Astrocyte of the cerebellum (primary cell): Measurements from ENCODE around the gene POU6F2.

Source experiments
- DNase-seq: peaks from one replicate; pipeline ENCODE4 v3.0.0-alpha.2; 2011; ENCODE audit warnings: low read depth
- H3K4me3 ChIP-seq: 2 replicates; pipeline ENCODE4 v1.5.1; 2011; ENCODE audit warnings: mild to moderate bottlenecking, low read depth, low read length, moderate library complexity
- in situ Hi-C: cut with HindIII; loops from 2 replicates; pipeline ENCODE4 v1.10.0; 2017; ENCODE audit warnings: low sequenced_read_pairs
- TF ChIP-seq, protein P1 (sequence below): IDR thresholded peaks from 2 replicates; pipeline ENCODE4 v1.5.1; 2012; ENCODE audit warnings: low read length, low read depth, moderate library complexity, mild to moderate bottlenecking; ENCODE audit errors: missing control alignments

POU6F2 gene

DNA sequence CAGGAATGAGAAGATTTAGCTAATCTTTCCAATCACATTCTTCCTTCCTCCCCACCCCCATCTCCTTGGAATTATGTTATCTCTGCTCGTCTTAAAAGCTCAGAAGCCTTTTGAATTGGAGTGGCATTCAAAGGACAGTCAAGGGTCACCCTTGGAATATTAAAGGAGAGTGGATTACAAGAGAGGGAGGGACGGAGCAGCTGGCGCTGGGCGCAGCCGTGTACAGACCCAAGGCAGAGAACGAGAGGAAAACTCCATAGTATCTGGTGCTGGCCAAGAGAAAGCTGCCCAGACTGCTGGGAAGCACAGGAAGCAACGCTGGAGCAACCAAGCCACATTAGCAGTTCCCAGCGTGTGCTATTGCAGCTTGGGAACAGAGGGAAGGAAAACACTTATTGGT, 95.7 kb downstream of the POU6F2 start:
- no peak for DNase-seq
- in situ Hi-C loops, result no loop called here
- no peak overlapping the region for H3K4me3 ChIP-seq
- TF ChIP-seq, protein P1, sequence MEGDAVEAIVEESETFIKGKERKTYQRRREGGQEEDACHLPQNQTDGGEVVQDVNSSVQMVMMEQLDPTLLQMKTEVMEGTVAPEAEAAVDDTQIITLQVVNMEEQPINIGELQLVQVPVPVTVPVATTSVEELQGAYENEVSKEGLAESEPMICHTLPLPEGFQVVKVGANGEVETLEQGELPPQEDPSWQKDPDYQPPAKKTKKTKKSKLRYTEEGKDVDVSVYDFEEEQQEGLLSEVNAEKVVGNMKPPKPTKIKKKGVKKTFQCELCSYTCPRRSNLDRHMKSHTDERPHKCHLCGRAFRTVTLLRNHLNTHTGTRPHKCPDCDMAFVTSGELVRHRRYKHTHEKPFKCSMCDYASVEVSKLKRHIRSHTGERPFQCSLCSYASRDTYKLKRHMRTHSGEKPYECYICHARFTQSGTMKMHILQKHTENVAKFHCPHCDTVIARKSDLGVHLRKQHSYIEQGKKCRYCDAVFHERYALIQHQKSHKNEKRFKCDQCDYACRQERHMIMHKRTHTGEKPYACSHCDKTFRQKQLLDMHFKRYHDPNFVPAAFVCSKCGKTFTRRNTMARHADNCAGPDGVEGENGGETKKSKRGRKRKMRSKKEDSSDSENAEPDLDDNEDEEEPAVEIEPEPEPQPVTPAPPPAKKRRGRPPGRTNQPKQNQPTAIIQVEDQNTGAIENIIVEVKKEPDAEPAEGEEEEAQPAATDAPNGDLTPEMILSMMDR, result no peak

DNA sequence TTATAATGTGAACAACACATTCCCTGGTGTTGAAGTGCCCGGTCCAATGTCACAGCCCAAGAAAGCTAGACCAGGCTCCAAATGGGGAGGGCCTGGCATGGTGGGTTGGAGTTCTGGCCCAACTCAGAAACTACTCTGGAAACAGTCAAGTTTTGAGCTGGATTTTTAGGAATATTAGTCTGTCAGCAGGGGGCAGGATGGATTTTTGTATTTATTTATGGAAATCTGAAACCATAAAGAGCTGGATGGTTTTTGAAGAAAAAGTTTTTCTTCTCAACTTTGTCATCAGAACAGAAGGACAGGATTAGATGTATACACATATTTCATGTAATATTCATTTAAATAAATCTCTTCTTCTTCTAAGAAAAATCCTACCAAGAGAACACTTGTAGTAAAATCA, 97.5 kb downstream of the POU6F2 start:
- H3K4me3 ChIP-seq, result no peak overlapping the region
- no peak for DNase-seq

DNA sequence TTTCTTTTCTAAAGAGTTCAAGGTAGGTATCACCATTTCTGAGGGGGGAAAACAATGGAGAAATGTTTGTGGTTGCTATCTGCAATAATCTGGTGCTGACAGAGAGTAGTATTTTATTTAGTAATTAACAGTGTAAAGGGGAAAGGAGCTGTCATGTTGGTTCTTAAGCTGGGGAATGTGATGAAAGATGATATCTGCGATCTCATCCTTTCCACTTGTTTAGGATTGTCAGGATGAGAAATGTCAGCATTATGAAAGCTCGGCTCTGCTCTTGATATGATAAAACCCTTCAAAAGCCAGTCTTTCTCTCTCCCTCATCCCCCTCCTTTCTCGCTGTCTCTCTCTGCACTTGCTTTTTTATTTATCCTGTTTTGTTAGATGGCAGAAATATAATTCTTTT, 106.1 kb downstream of the POU6F2 start:
- DNase-seq, result no peak
- no peak overlapping the region for H3K4me3 ChIP-seq
- TF ChIP-seq, protein P1, result no peak
- in situ Hi-C loops, result no loop called here

More for the DNA sequence above, 97.5 kb downstream of the POU6F2 start:
- TF ChIP-seq, protein P1, result no peak
- in situ Hi-C loops, result no loop called here

DNA sequence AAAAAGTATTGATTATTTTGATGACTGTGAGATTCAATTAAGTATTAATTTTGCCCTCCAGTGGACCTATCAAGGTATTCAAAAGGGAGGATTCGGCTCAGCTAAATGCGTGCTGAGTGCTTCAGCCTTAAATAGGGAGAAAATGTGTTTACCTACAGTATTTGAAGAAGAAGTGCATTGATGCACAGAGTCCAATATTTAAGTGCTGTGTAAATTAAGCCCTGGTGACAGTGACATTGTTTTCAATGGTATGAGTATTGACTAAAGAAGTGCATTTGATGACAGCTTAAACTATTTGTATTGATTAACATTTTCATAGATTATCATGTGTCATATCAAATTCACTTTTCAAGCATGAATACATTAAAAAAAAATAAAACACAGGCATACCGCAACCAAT, 106.6 kb downstream of the POU6F2 start:
- in situ Hi-C loops, result no loop called here
- TF ChIP-seq, protein P1, result no peak
- DNase-seq, result no peak
- no peak overlapping the region for H3K4me3 ChIP-seq

DNA sequence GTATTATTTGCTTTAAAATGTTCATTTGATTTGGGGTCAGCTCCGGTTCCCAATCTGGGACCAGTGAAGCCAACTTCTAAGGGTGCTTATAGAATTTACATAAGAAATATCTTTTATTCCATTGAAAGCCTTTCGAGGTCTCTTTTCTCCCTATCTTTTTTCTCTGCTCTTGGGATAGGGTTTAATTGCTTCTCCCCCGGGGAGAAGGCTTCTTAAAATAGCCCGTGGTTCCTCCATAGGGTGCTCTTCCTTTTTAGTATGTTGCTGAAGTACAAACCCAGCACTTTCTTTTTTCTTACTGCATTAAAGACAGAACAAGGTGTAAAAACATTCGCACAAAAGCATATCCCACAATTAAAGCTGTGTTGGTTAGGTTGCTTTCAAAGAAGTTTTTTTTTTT, 107.5 kb downstream of the POU6F2 start:
- DNase-seq, result no peak
- TF ChIP-seq, protein P1, result no peak
- H3K4me3 ChIP-seq, result no peak overlapping the region
- in situ Hi-C loops, result no loop called here

DNA sequence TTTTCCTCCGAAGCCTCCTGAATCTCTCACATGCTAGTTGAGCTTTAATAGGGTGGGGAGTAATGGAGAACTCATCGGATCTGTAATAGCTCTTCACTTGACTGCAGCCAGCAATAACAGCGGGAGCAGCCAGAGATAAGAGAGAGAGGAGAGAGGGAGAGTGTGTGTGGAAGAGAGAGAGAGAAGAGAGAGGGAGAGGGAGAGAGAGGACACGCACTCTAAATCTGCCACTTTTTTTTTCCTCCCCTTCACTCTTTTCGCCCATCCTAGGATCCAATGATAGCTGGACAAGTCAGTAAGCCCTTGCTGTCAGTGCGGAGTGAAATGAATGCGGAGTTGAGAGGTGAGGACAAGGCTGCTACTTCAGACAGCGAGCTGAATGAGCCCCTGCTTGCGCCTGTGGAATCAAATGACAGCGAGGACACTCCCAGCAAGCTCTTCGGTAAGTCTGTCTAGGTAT, 107.9 kb downstream of the POU6F2 start:
- DNase-seq, result no peak
- TF ChIP-seq, protein P1, result no peak
- no peak overlapping the region for H3K4me3 ChIP-seq
- in situ Hi-C loops, result no loop called here
